ENCODE measurements around the gene EFNA4. TPM values are rescaled to one million over a fixed set of nuclear protein-coding genes. Genes with fewer than 3 reads are reported as not detected.

The EFNA4 gene
- total and polyA plus RNA-seq, 2 donors (not counting 1 experiment from before 2014, with no cell fraction given) = 8.4 to 10.6 TPM

- no peak overlapping the region for H3K4me3 ChIP-seq (ENCODE audit: control extremely low read depth in 1 of 5, extremely low read depth in 1 of 5, insufficient read depth in 1 of 5, low read depth in 2 of 5, low read length in 4 of 5)
- H3K79me2 ChIP-seq (ENCODE audit: control insufficient read depth, insufficient read depth, low read length) = no peaks in the 10 kb centered on the region
- H3K9me3 ChIP-seq (ENCODE audit: control extremely low read depth in 1 of 3, control insufficient read depth in 2 of 3, insufficient read depth in 1 of 3, low read length in 2 of 3) = no peaks in the 10 kb centered on the region
- ATAC-seq (ENCODE audit: low read depth) = no peak
- peaks cover 0 to 3% (median 0%) of the 10 kb centered on the region in 4 experiments for H3K27me3 ChIP-seq (replicated peaks in 1 of 4; ENCODE audit: control extremely low read depth in 1 of 4, control insufficient read depth in 3 of 4, insufficient read depth in 4 of 4, low read length in 3 of 4)
- no peaks in the 10 kb centered on the region for H3K4me1 Mint-ChIP-seq
- no peaks in the 10 kb centered on the region for H3K27me3 Mint-ChIP-seq
- H3K9ac ChIP-seq (ENCODE audit: low read length) = no peak overlapping the region
- no peaks in the 10 kb centered on the region for H3K9me3 Mint-ChIP-seq (ENCODE audit: insufficient read depth)
- CTCF ChIA-PET = interaction anchor here (0.6 to 4.4 kb wide), 7 partner anchors 12 to 147 kb away, joined by 3 to 19 read pairs (median 4); partner anchors contain the start of gene PYGO2
- no peak overlapping the region for H3K4me2 ChIP-seq (replicated peaks; ENCODE audit: low read depth, low read length, poor library complexity, severe bottlenecking)
- POLR2A ChIA-PET = no interaction called here
- no peak overlapping the region for H3K27ac ChIP-seq (ENCODE audit: low read length in 2 of 2)
- no peak overlapping the region for H3K27ac Mint-ChIP-seq
- H2AFZ ChIP-seq (ENCODE audit: insufficient read depth, low read depth, low read length, poor library complexity, severe bottlenecking) = no peak overlapping the region
- no peak for TF ChIP-seq EZH2 (IDR thresholded peaks at IDR 0.05; ENCODE audit: borderline replicate concordance, insufficient read depth, low read depth, low read length, poor library complexity, severe bottlenecking)
- TF ChIP-seq CTCF (IDR thresholded peaks at IDR 0.05) = no peak
- no peak for DNase-seq
- H3K4me1 ChIP-seq (ENCODE audit: control insufficient read depth in 2 of 2, insufficient read depth in 2 of 2, low read length in 2 of 2) = no peaks in the 10 kb centered on the region
- no peaks in the 10 kb centered on the region for H3K36me3 ChIP-seq (replicated peaks in 1 of 2; ENCODE audit: control extremely low read depth in 1 of 2, control insufficient read depth in 1 of 2, extremely low read depth in 1 of 2, insufficient read depth in 2 of 2, low read length in 1 of 2)
- 88% methylated on average over 5 of the region's 5 CpGs for WGBS (ENCODE audit: insufficient coverage)
- no peak overlapping the region for H3K4me3 Mint-ChIP-seq
- no peaks in the 10 kb centered on the region for H4K20me1 ChIP-seq (ENCODE audit: control insufficient read depth, insufficient read depth, low read length, poor library complexity, severe bottlenecking)
- intact Hi-C loops (cut with micrococcal nuclease) = no loop called here
These were observed 44.8 kb downstream of the EFNA4 start for GRCh38 chr1:155108296-155108695.

GRCh38 chr1:155110381-155110780 is 46.8 kb downstream of the EFNA4 start:
- intact Hi-C loops (cut with micrococcal nuclease) = no loop called here
- H3K9me3 ChIP-seq (ENCODE audit: control extremely low read depth in 1 of 3, control insufficient read depth in 2 of 3, insufficient read depth in 1 of 3, low read length in 2 of 3) = no peaks in the 10 kb centered on the region
- H4K20me1 ChIP-seq (ENCODE audit: control insufficient read depth, insufficient read depth, low read length, poor library complexity, severe bottlenecking) = no peaks in the 10 kb centered on the region
- no peaks in the 10 kb centered on the region for H3K4me1 ChIP-seq (ENCODE audit: control insufficient read depth in 2 of 2, insufficient read depth in 2 of 2, low read length in 2 of 2)
- H3K9ac ChIP-seq (ENCODE audit: low read length) = no peak overlapping the region
- ATAC-seq (ENCODE audit: low read depth) = no peak
- no peaks in the 10 kb centered on the region for H3K4me1 Mint-ChIP-seq
- no peak overlapping the region for H3K4me3 ChIP-seq (ENCODE audit: control extremely low read depth in 1 of 5, extremely low read depth in 1 of 5, insufficient read depth in 1 of 5, low read depth in 2 of 5, low read length in 4 of 5)
- ChIA-PET POLR2A (no interaction called here), CTCF (no interaction called here)
- DNase-seq = no peak
- no peak overlapping the region for H3K27ac Mint-ChIP-seq
- H3K9me3 Mint-ChIP-seq (ENCODE audit: insufficient read depth) = no peaks in the 10 kb centered on the region
- H3K36me3 ChIP-seq (replicated peaks in 1 of 2; ENCODE audit: control extremely low read depth in 1 of 2, control insufficient read depth in 1 of 2, extremely low read depth in 1 of 2, insufficient read depth in 2 of 2, low read length in 1 of 2) = no peaks in the 10 kb centered on the region
- H2AFZ ChIP-seq (ENCODE audit: insufficient read depth, low read depth, low read length, poor library complexity, severe bottlenecking) = no peak overlapping the region
- H3K27ac ChIP-seq (ENCODE audit: low read length in 2 of 2) = no peak overlapping the region
- 100% methylated on average over 3 of the region's 8 CpGs for WGBS (ENCODE audit: insufficient coverage)
- H3K27me3 Mint-ChIP-seq = peaks cover 6% of the 10 kb centered on the region
- no peak overlapping the region for H3K4me2 ChIP-seq (replicated peaks; ENCODE audit: low read depth, low read length, poor library complexity, severe bottlenecking)
- no peaks in the 10 kb centered on the region for H3K79me2 ChIP-seq (ENCODE audit: control insufficient read depth, insufficient read depth, low read length)
- peaks cover 0 to 3% (median 0%) of the 10 kb centered on the region in 4 experiments for H3K27me3 ChIP-seq (replicated peaks in 1 of 4; ENCODE audit: control extremely low read depth in 1 of 4, control insufficient read depth in 3 of 4, insufficient read depth in 4 of 4, low read length in 3 of 4)
- no peak for TF ChIP-seq CTCF (IDR thresholded peaks at IDR 0.05)
- no peak for TF ChIP-seq EZH2 (IDR thresholded peaks at IDR 0.05; ENCODE audit: borderline replicate concordance, insufficient read depth, low read depth, low read length, poor library complexity, severe bottlenecking)
- no peak overlapping the region for H3K4me3 Mint-ChIP-seq
